GM12864 (cell line): ENCODE measurements around the gene BCAS3.

Experiments
- DNase-seq: peaks from one replicate; pipeline ENCODE4 v3.0.0-alpha.2; 2011; ENCODE audit warnings: low read depth
- H3K4me3 ChIP-seq: 2 replicates; pipeline ENCODE4 v1.5.1; 2011; ENCODE audit warnings: mild to moderate bottlenecking, low read depth, low read length, control low read depth
- TF ChIP-seq, protein P1 (sequence below): IDR thresholded peaks from 2 replicates; pipeline ENCODE4 v1.5.1; 2011; ENCODE audit warnings: low read depth, mild to moderate bottlenecking, moderate library complexity, low read length, control low read depth, inconsistent platforms; ENCODE audit errors: missing control alignments

The BCAS3 gene

GRCh38 chr17:61174310-61174709, 496.7 kb downstream of the BCAS3 start:
- no peak for DNase-seq
- TF ChIP-seq, protein P1, sequence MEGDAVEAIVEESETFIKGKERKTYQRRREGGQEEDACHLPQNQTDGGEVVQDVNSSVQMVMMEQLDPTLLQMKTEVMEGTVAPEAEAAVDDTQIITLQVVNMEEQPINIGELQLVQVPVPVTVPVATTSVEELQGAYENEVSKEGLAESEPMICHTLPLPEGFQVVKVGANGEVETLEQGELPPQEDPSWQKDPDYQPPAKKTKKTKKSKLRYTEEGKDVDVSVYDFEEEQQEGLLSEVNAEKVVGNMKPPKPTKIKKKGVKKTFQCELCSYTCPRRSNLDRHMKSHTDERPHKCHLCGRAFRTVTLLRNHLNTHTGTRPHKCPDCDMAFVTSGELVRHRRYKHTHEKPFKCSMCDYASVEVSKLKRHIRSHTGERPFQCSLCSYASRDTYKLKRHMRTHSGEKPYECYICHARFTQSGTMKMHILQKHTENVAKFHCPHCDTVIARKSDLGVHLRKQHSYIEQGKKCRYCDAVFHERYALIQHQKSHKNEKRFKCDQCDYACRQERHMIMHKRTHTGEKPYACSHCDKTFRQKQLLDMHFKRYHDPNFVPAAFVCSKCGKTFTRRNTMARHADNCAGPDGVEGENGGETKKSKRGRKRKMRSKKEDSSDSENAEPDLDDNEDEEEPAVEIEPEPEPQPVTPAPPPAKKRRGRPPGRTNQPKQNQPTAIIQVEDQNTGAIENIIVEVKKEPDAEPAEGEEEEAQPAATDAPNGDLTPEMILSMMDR = no peak
- no peak overlapping the region for H3K4me3 ChIP-seq

GRCh38 chr17:61175298-61176142, 497.9 kb downstream of the BCAS3 start:
- TF ChIP-seq, protein P1 = no peak
- DNase-seq = no peak
- H3K4me3 ChIP-seq = no peak overlapping the region

GRCh38 chr17:61177351-61177750, 499.7 kb downstream of the BCAS3 start:
- H3K4me3 ChIP-seq = no peak overlapping the region
- no peak for DNase-seq
- TF ChIP-seq, protein P1 = no peak

DNA sequence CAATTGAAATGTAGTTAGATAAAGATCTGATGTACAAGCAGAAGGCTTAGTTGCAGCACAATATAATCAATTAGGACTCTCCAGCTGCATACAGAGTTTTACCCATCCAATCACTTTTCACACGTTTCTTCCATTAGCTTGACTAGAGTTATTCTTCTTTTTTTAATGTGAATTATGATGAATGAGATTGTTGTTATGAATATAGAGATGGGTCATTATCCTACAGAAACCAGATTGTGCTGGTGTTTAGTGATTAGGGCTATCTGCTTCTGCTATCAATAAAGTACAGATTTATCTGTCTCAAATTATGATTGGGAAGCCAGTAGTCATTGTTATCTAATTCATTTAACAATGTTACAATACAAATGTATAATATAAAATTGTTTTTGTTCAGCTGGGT, 500.6 kb downstream of the BCAS3 start:
- H3K4me3 ChIP-seq = no peak overlapping the region
- DNase-seq = no peak
- TF ChIP-seq, protein P1 = no peak

- DNase-seq = no peak
- TF ChIP-seq, protein P1 = no peak
- no peak overlapping the region for H3K4me3 ChIP-seq
These were observed 501.7 kb downstream of the BCAS3 start for GRCh38 chr17:61179380-61179806.

DNA sequence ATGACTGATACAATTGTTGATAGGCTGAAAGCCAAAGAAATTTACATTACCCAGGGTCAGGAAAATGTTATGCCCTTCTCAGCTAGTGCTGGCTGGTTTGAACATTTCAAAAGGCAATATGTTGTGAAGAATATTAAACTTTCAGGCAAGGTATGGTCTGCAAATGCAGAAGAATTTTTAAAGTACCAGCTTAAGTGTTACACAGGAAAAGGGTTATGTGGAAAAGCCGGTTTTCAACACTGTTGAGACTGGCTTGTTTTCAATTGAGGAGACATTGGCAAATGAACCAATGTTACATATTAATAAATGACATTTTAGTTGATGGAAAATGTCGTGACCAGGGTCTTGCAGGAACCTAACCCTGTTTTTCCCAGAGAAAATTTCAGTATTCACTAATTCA, 506.1 kb downstream of the BCAS3 start:
- TF ChIP-seq, protein P1 = no peak
- no peak overlapping the region for H3K4me3 ChIP-seq
- DNase-seq = no peak

- TF ChIP-seq, protein P1 = no peak
- no peak overlapping the region for H3K4me3 ChIP-seq
- no peak for DNase-seq
These were observed 507.7 kb downstream of the BCAS3 start for GRCh38 chr17:61185385-61185784.
